Neural cell (in vitro differentiated cells): ENCODE measurements around the gene PIEZO1. TPM values are rescaled to one million over a fixed set of nuclear protein-coding genes. Genes with fewer than 3 reads are reported as not detected.

Experiments used
- H2AFZ ChIP-seq: fragments of 200-600, 300-800 bp; sonication (generic), shearing (Covaris generic); 2 replicates; pipeline ENCODE4 v1.6.0; 2014; ENCODE audit warnings: low read depth, mild to moderate bottlenecking, antibody characterized with exemption, low read length, moderate library complexity
- H3F3A ChIP-seq: fragments of 200-600 bp; shearing (Covaris generic); 2 replicates; pipeline ENCODE4 v1.6.1; 2016; ENCODE audit warnings: mild to moderate bottlenecking, moderate library complexity, mixed read lengths, antibody characterized with exemption, low read length; ENCODE audit not compliant: insufficient read depth, poor library complexity, severe bottlenecking
- H3K27ac ChIP-seq: fragments of 200-600, 300-800 bp; sonication (generic), shearing (Covaris generic); 2 replicates; pipeline ENCODE4 v1.5.1; 2014; ENCODE audit warnings: mild to moderate bottlenecking, low read length, moderate library complexity
- H3K27me3 ChIP-seq: fragments of 300-800, 200-600 bp; sonication (generic), shearing (Covaris generic); 2 replicates; pipeline ENCODE4 v1.6.0; 2014; ENCODE audit warnings: mild to moderate bottlenecking, low read depth, low read length, moderate library complexity; ENCODE audit not compliant: insufficient read depth
- H3K36me3 ChIP-seq: fragments of 300-800, 200-600 bp; sonication (generic), shearing (Covaris generic); 2 replicates; pipeline ENCODE4 v1.5.1; 2014; ENCODE audit warnings: mild to moderate bottlenecking, antibody characterized with exemption, low read length, moderate library complexity; ENCODE audit not compliant: insufficient read depth
- H3K4me2 ChIP-seq: fragments of 300-800, 200-600 bp; sonication (generic), shearing (Covaris generic); 2 replicates; pipeline ENCODE4 v1.6.0; 2014; ENCODE audit warnings: mild to moderate bottlenecking, low read length
- H3K4me3 ChIP-seq: fragments of 300-800, 200-600 bp; sonication (generic), shearing (Covaris generic); 2 replicates; pipeline ENCODE4 v1.5.1; 2014; ENCODE audit warnings: mild to moderate bottlenecking, low read length, moderate library complexity
- H3K79me2 ChIP-seq: fragments of 200-600 bp; shearing (Covaris generic); replicated peaks from 2 replicates; pipeline ENCODE4 v1.6.0; 2014; ENCODE audit warnings: mild to moderate bottlenecking, low read length, moderate library complexity; ENCODE audit not compliant: insufficient read depth
- H3K9ac ChIP-seq: fragments of 300-800, 200-600 bp; sonication (generic), shearing (Covaris generic); 2 replicates; pipeline ENCODE4 v1.6.1; 2016; ENCODE audit warnings: mild to moderate bottlenecking, low read length, mixed read lengths
- H3K9me2 ChIP-seq: fragments of 200-600 bp; shearing (Covaris generic); 2 replicates; pipeline ENCODE4 v1.6.1; 2016; ENCODE audit warnings: mild to moderate bottlenecking, low read length, mixed read lengths; ENCODE audit not compliant: insufficient read depth
- H3K9me3 ChIP-seq: fragments of 200-600, 300-800 bp; sonication (generic), shearing (Covaris generic); 2 replicates; pipeline ENCODE4 v1.6.1; 2016; ENCODE audit warnings: mild to moderate bottlenecking, mixed run types, low read length, moderate library complexity, mixed read lengths
- H4K20me1 ChIP-seq: fragments of 200-600 bp; shearing (Covaris generic); 2 replicates; pipeline ENCODE4 v1.6.1; 2016; ENCODE audit warnings: mild to moderate bottlenecking, mixed run types; ENCODE audit not compliant: insufficient read depth
- CTCF ChIP-seq: fragments of 450-650 bp; IDR thresholded peaks from 2 replicates; pipeline ENCODE4 v1.5.1; 2014; ENCODE audit warnings: antibody characterized with exemption, mild to moderate bottlenecking, moderate library complexity; ENCODE audit not compliant: poor library complexity, severe bottlenecking
- EP300 ChIP-seq: fragments of 450-650 bp; conservative IDR thresholded peaks from 2 replicates; pipeline ENCODE4 v1.6.1; 2014; ENCODE audit warnings: antibody characterized with exemption, mild to moderate bottlenecking, moderate library complexity; ENCODE audit not compliant: poor library complexity, severe bottlenecking
- EZH2 ChIP-seq: fragments of 200-600, 300-800 bp; shearing (Covaris generic), sonication (generic); IDR thresholded peaks from 2 replicates; pipeline ENCODE4 v1.6.1; 2014; ENCODE audit warnings: antibody characterized with exemption, low read length, borderline replicate concordance, mild to moderate bottlenecking; ENCODE audit not compliant: insufficient read depth, poor library complexity, severe bottlenecking
- MXI1 ChIP-seq: fragments of 450-650 bp; conservative IDR thresholded peaks from 2 replicates; pipeline ENCODE4 v1.6.1; 2014; ENCODE audit warnings: antibody characterized with exemption, mild to moderate bottlenecking; ENCODE audit not compliant: poor library complexity, severe bottlenecking
- POLR2AphosphoS5 ChIP-seq: IDR thresholded peaks from 2 replicates; pipeline ENCODE4 v1.6.1; 2012
- RAD21 ChIP-seq: fragments of 450-650 bp; conservative IDR thresholded peaks from 2 replicates; pipeline ENCODE4 v1.6.1; 2014; ENCODE audit warnings: antibody characterized with exemption, mild to moderate bottlenecking, moderate library complexity
- SMC3 ChIP-seq: fragments of 450-650 bp; conservative IDR thresholded peaks from 2 replicates; pipeline ENCODE4 v1.6.1; 2014; ENCODE audit warnings: antibody characterized with exemption, mild to moderate bottlenecking, moderate library complexity; ENCODE audit not compliant: poor library complexity
- TAF1 ChIP-seq: IDR thresholded peaks from 2 replicates; pipeline ENCODE4 v1.6.1; 2012; ENCODE audit warnings: low read depth
- polyA plus RNA-seq: library from polyadenylated mRNA; depleted of rRNA; stranded (reverse); fragments of >200 nt; gene quantifications from 2 replicates; pipeline ENCODE4 v1.2.3, GENCODE V29; 2014
- TF ChIP-seq, protein P1 (sequence below): IDR thresholded peaks from 2 replicates; pipeline ENCODE4 v1.6.1; 2012; ENCODE audit warnings: borderline replicate concordance

The PIEZO1 gene
- polyA plus RNA-seq, 1 donor from 2014 or later = not detected

DNA sequence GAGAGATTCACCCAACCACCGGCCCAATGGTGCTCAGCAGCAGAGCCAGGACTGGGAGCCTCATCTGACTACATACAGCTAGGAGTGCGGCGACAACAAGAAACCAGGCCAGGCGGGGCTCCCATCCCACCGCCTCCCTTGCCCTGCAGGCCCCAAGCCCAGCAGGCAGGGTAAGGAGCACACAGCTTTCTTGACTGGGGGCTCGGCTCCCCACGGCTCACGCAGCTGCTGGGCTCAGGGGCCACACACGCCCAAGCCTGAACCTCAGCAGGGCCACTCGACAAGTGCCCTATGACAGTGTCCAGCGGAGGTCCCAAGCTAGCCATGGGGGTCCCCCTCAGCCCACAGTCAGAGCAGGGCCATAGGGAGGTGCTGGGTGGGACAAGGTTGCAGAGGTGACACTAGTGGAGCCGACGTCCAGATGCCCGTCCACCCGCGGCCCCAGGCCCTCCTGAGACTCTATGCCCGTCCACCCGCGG lies 13.7 kb downstream of the PIEZO1 start:
- TF ChIP-seq MXI1 (no peak), TAF1 (no peak), RAD21 (no peak)
- H3K36me3 ChIP-seq = no peaks in the 10 kb centered on the region
- H3K4me2 ChIP-seq = no peak overlapping the region
- no peaks in the 10 kb centered on the region for H4K20me1 ChIP-seq
- no peaks in the 10 kb centered on the region for H3K9me2 ChIP-seq
- H3K4me3 ChIP-seq = no peak overlapping the region
- H3K79me2 ChIP-seq = no peaks in the 10 kb centered on the region
- no peak overlapping the region for H2AFZ ChIP-seq
- H3K9ac ChIP-seq = no peak overlapping the region
- no peaks in the 10 kb centered on the region for H3K9me3 ChIP-seq
- no peaks in the 10 kb centered on the region for H3F3A ChIP-seq
- no peaks in the 10 kb centered on the region for H3K27me3 ChIP-seq
- no peak overlapping the region for H3K27ac ChIP-seq

DNA sequence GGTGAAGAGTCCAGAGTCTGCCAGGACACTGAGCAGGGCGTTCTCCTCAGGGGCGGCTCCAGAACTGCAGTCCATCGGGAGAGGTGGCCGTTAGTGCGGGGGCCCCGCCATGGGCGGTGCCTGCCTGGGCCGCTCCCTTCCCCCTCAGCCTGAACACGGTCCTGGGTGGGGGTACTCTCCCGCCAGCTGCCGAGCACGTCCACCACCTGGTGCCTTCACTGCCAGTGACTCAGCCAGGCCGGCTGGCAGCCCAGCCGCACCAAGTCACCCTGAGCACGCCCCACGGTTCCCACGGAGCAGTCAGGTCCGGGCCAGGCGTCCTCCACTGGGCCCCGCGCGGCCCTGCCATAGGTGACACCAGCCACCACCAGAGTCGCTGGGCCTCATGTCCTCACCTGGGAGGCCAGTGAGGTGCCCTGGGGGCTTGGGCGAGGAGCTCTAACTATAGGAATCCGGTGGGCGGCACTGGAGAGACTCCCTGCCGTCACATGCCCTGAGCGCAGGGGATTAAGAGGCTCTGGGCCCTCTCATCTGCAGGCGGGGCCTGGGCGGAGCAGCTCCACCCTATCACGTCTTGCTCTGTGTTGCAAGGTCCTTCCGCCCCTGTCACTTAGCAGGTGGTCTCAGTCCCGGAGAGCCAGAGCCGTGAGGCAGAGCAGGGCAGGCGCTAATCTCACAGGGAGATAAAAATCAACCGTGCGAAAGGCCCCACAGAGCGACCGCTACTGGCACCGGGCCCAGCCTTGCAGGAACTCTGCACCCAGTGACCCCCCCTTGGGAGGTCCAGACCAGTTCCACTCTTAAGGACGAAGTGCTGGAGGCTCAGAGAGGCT lies 14.3 kb downstream of the PIEZO1 start:
- Histone ChIP-seq H3K9ac (no peak overlapping the region), H3K27me3 (no peaks in the 10 kb centered on the region), H3K4me3 (no peak overlapping the region), H3K9me3 (no peaks in the 10 kb centered on the region), H3K27ac (no peak overlapping the region), H3K9me2 (no peaks in the 10 kb centered on the region), H2AFZ (no peak overlapping the region), H3K4me2 (no peak overlapping the region), H4K20me1 (no peaks in the 10 kb centered on the region), H3K36me3 (no peaks in the 10 kb centered on the region), H3F3A (no peaks in the 10 kb centered on the region), H3K79me2 (no peaks in the 10 kb centered on the region)
- TF ChIP-seq EP300 (no peak), SMC3 (no peak), CTCF (no peak), RAD21 (no peak), TAF1 (no peak), EZH2 (no peak), MXI1 (no peak), POLR2AphosphoS5 (no peak)
- TF ChIP-seq, protein P1, sequence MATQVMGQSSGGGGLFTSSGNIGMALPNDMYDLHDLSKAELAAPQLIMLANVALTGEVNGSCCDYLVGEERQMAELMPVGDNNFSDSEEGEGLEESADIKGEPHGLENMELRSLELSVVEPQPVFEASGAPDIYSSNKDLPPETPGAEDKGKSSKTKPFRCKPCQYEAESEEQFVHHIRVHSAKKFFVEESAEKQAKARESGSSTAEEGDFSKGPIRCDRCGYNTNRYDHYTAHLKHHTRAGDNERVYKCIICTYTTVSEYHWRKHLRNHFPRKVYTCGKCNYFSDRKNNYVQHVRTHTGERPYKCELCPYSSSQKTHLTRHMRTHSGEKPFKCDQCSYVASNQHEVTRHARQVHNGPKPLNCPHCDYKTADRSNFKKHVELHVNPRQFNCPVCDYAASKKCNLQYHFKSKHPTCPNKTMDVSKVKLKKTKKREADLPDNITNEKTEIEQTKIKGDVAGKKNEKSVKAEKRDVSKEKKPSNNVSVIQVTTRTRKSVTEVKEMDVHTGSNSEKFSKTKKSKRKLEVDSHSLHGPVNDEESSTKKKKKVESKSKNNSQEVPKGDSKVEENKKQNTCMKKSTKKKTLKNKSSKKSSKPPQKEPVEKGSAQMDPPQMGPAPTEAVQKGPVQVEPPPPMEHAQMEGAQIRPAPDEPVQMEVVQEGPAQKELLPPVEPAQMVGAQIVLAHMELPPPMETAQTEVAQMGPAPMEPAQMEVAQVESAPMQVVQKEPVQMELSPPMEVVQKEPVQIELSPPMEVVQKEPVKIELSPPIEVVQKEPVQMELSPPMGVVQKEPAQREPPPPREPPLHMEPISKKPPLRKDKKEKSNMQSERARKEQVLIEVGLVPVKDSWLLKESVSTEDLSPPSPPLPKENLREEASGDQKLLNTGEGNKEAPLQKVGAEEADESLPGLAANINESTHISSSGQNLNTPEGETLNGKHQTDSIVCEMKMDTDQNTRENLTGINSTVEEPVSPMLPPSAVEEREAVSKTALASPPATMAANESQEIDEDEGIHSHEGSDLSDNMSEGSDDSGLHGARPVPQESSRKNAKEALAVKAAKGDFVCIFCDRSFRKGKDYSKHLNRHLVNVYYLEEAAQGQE = no peak
